Body of pancreas (tissue), 4 donors: Measurements from ENCODE around the gene SARM1. TPM values are rescaled to one million over a fixed set of nuclear protein-coding genes. Genes with fewer than 3 reads are reported as not detected.

Experiments used
- ATAC-seq: fragments of 150-250 bp; one replicate; pipeline ENCODE4 v1.9.1; 2016
- DNase-seq, 4 donors: peaks; one replicate each; pipeline ENCODE4 v3.0.0-alpha.2; 2019
- H3K27ac ChIP-seq, 4 donors: fragments of 200-600 bp; sonication (generic); 1 replicate in 3 of 4; 2 replicates in 1 of 4; pipeline versions ENCODE4 v1.5.1 to v1.6.1; 2016 to 2019; ENCODE audit warnings: mild to moderate bottlenecking in 1 of 4, mixed read lengths in 1 of 4, moderate library complexity in 1 of 4
- H3K27me3 ChIP-seq, 2 donors: fragments of 200-600 bp; sonication (generic); one replicate each; pipeline ENCODE4 v1.6.0; 2016; ENCODE audit warnings: mild to moderate bottlenecking in 1 of 2
- H3K36me3 ChIP-seq, 2 donors: fragments of 200-600 bp; sonication (generic); replicated peaks in 1 of 2; 2 replicates each; pipeline ENCODE4 v1.5.1; 2016; ENCODE audit warnings: low read depth in 2 of 2; ENCODE audit not compliant: insufficient read depth in 1 of 2
- H3K4me1 ChIP-seq: fragments of 200-600 bp; sonication (generic); one replicate; pipeline ENCODE4 v1.6.0; 2016
- H3K4me3 ChIP-seq, 2 donors: fragments of 200-600 bp; sonication (generic); 1 replicate in 1 of 2; 2 replicates in 1 of 2; pipeline ENCODE4 v1.5.1; 2016 to 2019
- H3K9me3 ChIP-seq, 3 donors: fragments of 200-600 bp; sonication (generic); 1 replicate in 2 of 3; 2 replicates in 1 of 3; pipeline ENCODE4 v1.5.1; 2016
- CTCF ChIP-seq, 7 experiments: fragments of 450-650 bp in 4 of 7; fragments of 200-600 bp in 3 of 7; sonication (generic) in 3 of 7; IDR thresholded peaks; one replicate each; pipeline ENCODE4 v1.5.1; 2016 to 2019; ENCODE audit warnings: antibody characterized with exemption in 7 of 7
- POLR2A ChIP-seq, 3 donors: fragments of 450-650 bp; IDR thresholded peaks; one replicate each; pipeline ENCODE4 v1.6.1; 2016; ENCODE audit warnings: antibody characterized with exemption in 3 of 3, mild to moderate bottlenecking in 2 of 3
- WGBS, 2 donors: methylation state at CpG; one replicate each; pipeline ENCODE4 v1.1.5; 2017; 5-methylcytosine and 5-hydroxymethylcytosine counted together
- intact Hi-C: fragments of 100-400 bp; cut with DNase I; formaldehyde crosslinking; loops from one replicate; pipeline ENCODE4 v1.15.1; 2023
- total RNA-seq, 2 donors: library from RNA; depleted of rRNA; stranded (reverse); fragments of >200 nt; gene quantifications; one replicate each; pipeline ENCODE4 v1.1.0, GENCODE V29; 2016

Gene SARM1
- total RNA-seq, 2 donors from 2014 or later: 13.7 to 33.9 TPM

DNA sequence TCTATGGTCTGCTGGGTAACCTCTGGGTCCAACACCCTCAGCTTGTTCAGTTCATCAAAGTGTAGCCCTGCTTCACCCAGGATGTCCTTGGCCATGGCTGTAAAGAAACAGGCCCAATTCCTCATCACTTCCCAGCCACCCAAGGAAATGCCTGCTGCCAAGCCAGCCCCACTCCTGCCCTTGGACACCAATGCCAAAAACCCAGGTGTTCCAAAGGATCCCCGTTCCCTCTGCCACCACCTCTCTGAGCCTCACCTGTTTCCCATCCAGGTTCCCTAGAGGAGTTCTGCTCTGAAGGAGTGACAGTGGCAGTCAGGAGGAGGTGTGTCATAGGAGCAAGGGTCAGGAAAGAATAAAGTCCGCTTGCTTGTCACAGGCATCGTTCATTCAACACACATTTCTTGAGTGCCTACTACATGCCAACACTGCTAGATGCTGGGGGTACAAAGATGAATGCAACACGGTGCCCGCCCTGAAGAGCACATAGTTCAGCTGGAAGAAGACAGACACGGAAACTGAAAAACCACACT is 39.5 kb upstream of the SARM1 start:
- 43 to 46% methylated on average over 6 of the region's 6 CpGs for WGBS, 2 donors
- intact Hi-C loops: no loop called here
- peaks cover 46% of the 10 kb centered on the region for H3K4me1 ChIP-seq
- H3K9me3 ChIP-seq: no peaks in the 10 kb centered on the region
- no peak overlapping the region for H3K4me3 ChIP-seq
- peaks cover 4 to 9% of the 10 kb centered on the region in 2 donors for H3K36me3 ChIP-seq
- H3K27me3 ChIP-seq: no peaks in the 10 kb centered on the region
- ATAC-seq (no peak), DNase-seq (peak; percentile 39 to 71 (median 67))
- no peak for TF ChIP-seq POLR2A (IDR thresholded peaks at IDR 0.05)
- no peak for TF ChIP-seq CTCF (IDR thresholded peaks at IDR 0.05)
- H3K27ac ChIP-seq: peak overlapping the region in 2 of 4 donors; percentile 31 to 35

- intact Hi-C loops: no loop called here
- peaks cover 1 to 6% of the 10 kb centered on the region in 2 donors for H3K36me3 ChIP-seq
- 6 to 36% methylated on average over 1 of the region's 1 CpG for WGBS, 2 donors
- H3K4me1 ChIP-seq: peaks cover 59% of the 10 kb centered on the region
- TF ChIP-seq POLR2A (IDR thresholded peaks at IDR 0.05): no peak
- TF ChIP-seq CTCF (IDR thresholded peaks at IDR 0.05): no peak
- peak in 1 of 4 donors; percentile 6 for DNase-seq
- no peaks in the 10 kb centered on the region for H3K9me3 ChIP-seq
- H3K27ac ChIP-seq: peak overlapping the region; percentile 74 to 97 (median 93)
- no peak overlapping the region for H3K4me3 ChIP-seq
- ATAC-seq: no peak
- H3K27me3 ChIP-seq: no peaks in the 10 kb centered on the region
These were observed 38.3 kb upstream of the SARM1 start for GRCh38 chr17:28333083-28333746.

DNA sequence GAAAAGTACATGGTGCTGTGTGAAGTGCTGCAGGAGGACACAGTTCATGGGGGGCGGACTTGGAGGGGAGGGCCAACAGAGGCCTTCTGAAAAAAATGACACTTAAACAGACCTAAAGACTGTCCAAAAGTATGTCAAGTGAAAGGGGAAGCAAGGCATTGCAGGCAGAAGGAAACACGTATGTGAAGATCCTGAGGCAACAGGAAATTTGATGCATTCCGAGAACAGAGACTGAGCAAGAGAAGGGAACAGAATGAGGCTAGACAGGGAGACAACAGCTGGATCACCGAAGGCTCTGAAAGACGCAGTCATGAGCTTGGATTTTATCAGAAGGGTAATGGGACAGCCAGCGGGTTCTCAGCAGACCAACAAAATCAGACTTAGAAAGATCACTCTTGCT is 37.3 kb upstream of the SARM1 start:
- no peak for ATAC-seq
- TF ChIP-seq CTCF (IDR thresholded peaks at IDR 0.05) (no peak), POLR2A (IDR thresholded peaks at IDR 0.05) (no peak)

GRCh38 chr17:28334666-28335200 is 36.8 kb upstream of the SARM1 start:
- 3 to 4% methylated on average over 15 to 18 of the region's 18 CpGs for WGBS, 2 donors

More for the DNA sequence above, 37.3 kb upstream of the SARM1 start:
- Histone ChIP-seq H3K4me3 (no peak overlapping the region), H3K27ac (peak overlapping the region; percentile 74 to 97 (median 93)), H3K27me3 (no peaks in the 10 kb centered on the region), H3K36me3 (no peaks in the 10 kb centered on the region), H3K9me3 (no peaks in the 10 kb centered on the region), H3K4me1 (peaks cover 64% of the 10 kb centered on the region)
- no peak for DNase-seq
- WGBS, 2 donors: 26 to 29% methylated on average over 6 of the region's 6 CpGs
- intact Hi-C loops: no loop called here

More at GRCh38 chr17:28334666-28335200, 36.8 kb upstream of the SARM1 start:
- no peak for ATAC-seq
- Histone ChIP-seq H3K4me3 (peak overlapping the region; percentile 49 to 89), H3K27me3 (no peaks in the 10 kb centered on the region), H3K9me3 (no peaks in the 10 kb centered on the region), H3K27ac (peak overlapping the region; percentile 74 to 97 (median 93)), H3K4me1 (peaks cover 64% of the 10 kb centered on the region), H3K36me3 (no peaks in the 10 kb centered on the region)
- peak in 1 of 4 donors; percentile 44 for DNase-seq
- intact Hi-C loops: no loop called here
- TF ChIP-seq POLR2A (IDR thresholded peaks at IDR 0.05) (no peak), CTCF (IDR thresholded peaks at IDR 0.05) (no peak)
